ENCODE data around the gene GEMIN7. TPM values are rescaled to one million over a fixed set of nuclear protein-coding genes. Genes with fewer than 3 reads are reported as not detected.

Gene GEMIN7
- total RNA-seq, 2 donors from 2014 or later = 22.4 to 37.5 TPM

DNA sequence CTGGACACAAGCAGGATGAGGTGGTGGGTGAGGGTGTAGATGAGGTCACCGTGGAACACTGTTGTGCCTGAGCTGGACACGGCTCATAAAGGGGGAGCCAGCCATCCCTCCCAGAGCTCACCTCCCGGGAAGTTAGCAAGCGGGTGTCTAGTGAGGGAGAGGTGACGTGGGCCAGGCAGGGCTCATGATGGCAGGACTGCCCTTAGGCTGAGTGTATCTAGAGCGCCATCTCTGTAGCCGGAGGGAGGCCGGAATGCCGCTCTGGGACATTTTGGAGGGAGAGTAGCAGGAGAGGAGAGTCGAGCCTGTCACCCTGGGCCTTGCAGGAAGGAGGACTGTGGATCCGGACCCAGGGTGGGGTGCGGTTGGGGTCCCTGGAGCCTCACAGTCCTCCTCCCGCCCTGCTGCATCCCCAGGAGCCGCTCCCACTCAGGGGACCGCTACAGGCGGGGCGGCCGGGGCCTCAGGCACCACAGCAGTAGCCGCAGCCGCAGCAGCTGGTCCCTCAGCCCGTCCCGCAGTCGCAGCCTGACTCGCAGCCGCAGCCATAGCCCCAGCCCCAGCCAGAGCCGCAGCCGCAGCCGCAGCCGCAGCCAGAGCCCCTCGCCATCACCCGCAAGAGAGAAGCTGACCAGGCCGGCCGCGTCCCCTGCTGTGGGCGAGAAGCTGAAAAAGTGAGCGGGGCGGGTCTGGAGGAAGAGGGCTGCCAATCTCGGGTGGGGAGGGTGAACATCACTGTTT, 12.0 kb upstream of the GEMIN7 start:
- no peaks in the 10 kb centered on the region for H3K27me3 ChIP-seq
- intact Hi-C loops (cut with DNase I) = no loop called here
- H3K9me3 ChIP-seq = no peaks in the 10 kb centered on the region
- H3K4me3 ChIP-seq = no peak overlapping the region
- peaks cover 8% of the 10 kb centered on the region for H3K36me3 ChIP-seq
- no peak overlapping the region for H3K9ac ChIP-seq (ENCODE audit: low read depth in 2 of 2, low read length in 2 of 2)
- no peak for TF ChIP-seq CTCF (IDR thresholded peaks at IDR 0.05)
- DNase-seq = no peak
- H3K4me1 ChIP-seq = no peaks in the 10 kb centered on the region
- no peak overlapping the region for H3K27ac ChIP-seq

GRCh38 chr19:45068041-45068440, 11.0 kb upstream of the GEMIN7 start:
- Histone ChIP-seq H3K4me3 (no peak overlapping the region), H3K4me1 (no peaks in the 10 kb centered on the region), H3K9ac (ENCODE audit: low read depth in 2 of 2, low read length in 2 of 2) (no peak overlapping the region), H3K36me3 (peaks cover 8% of the 10 kb centered on the region), H3K27me3 (no peaks in the 10 kb centered on the region), H3K27ac (no peak overlapping the region), H3K9me3 (no peaks in the 10 kb centered on the region)
- intact Hi-C loops (cut with DNase I) = no loop called here
- no peak for DNase-seq
- no peak for TF ChIP-seq CTCF (IDR thresholded peaks at IDR 0.05)

DNA sequence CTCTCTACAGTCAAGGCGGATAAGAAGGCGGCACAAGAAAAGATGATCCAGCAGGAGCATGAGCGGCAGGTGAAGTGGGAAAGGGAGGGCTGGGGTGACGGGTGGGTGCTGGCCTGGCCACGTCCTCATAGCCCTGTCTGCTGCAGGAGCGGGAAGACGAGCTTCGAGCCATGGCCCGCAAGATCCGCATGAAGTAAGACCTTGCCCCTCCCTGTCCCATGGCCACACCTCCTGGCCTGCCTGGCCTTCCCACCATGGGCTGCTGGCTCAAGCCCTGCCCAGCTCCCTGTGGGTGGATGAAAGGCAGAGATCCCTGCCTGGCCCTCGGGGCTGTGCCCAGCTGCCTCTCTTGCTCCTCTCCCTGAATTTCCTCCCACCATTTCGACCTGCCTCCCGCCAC, 10.0 kb upstream of the GEMIN7 start:
- Histone ChIP-seq H3K27me3 (no peaks in the 10 kb centered on the region), H3K27ac (no peak overlapping the region), H3K9me3 (no peaks in the 10 kb centered on the region), H3K4me3 (no peak overlapping the region), H3K9ac (ENCODE audit: low read depth in 2 of 2, low read length in 2 of 2) (no peak overlapping the region), H3K36me3 (peaks cover 8% of the 10 kb centered on the region), H3K4me1 (no peaks in the 10 kb centered on the region)
- peak; percentile 66 for DNase-seq
- no peak for TF ChIP-seq CTCF (IDR thresholded peaks at IDR 0.05)
- intact Hi-C loops (cut with DNase I) = no loop called here

GRCh38 chr19:45070214-45070613, 8.8 kb upstream of the GEMIN7 start:
- no peak for DNase-seq

DNA sequence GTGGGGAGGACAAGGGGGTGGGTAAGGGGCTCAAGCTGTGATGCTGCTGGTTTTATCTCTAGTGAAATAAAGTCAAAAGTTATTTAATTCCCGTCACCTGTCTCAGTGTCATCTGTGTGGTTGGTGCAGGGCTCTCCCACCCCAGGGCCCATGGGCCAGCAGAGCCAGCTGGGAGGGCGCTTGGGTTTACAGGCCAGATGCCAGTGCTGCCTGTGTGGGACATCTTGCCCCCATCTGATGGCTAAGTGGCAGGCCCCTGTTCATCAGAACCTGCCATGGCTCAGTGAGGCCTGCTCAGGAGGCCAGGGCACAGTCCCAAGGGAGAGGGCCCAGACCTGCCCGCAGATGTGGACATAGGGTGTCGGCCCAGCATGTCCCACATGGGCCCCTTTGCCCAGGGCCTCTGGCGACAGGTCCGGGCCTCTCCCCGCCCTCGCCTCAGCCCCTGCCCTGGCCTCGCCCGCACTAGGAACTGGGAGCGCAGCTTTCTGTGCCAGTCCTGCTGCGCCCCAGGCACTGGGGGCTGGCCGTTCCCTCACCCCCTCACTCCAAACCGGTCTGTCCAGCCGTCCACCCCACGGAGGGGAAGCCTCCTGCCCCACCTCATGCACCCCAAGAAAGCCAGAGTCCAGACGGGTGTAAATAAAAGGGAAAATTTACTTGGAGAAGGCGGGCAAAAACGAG, 8.1 kb upstream of the GEMIN7 start:
- Histone ChIP-seq H3K4me3 (no peak overlapping the region), H3K4me1 (no peaks in the 10 kb centered on the region), H3K36me3 (peaks cover 8% of the 10 kb centered on the region), H3K27me3 (no peaks in the 10 kb centered on the region), H3K9ac (ENCODE audit: low read depth in 2 of 2, low read length in 2 of 2) (no peak overlapping the region), H3K9me3 (no peaks in the 10 kb centered on the region), H3K27ac (no peak overlapping the region)
- no peak for TF ChIP-seq CTCF (IDR thresholded peaks at IDR 0.05)
- intact Hi-C loops (cut with DNase I) = no loop called here
- no peak for DNase-seq

More at GRCh38 chr19:45070214-45070613, 8.8 kb upstream of the GEMIN7 start:
- peaks cover 8% of the 10 kb centered on the region for H3K36me3 ChIP-seq
- no peaks in the 10 kb centered on the region for H3K27me3 ChIP-seq
- intact Hi-C loops (cut with DNase I) = no loop called here
- no peak overlapping the region for H3K9ac ChIP-seq (ENCODE audit: low read depth in 2 of 2, low read length in 2 of 2)
- H3K9me3 ChIP-seq = no peaks in the 10 kb centered on the region
- no peak overlapping the region for H3K4me3 ChIP-seq
- TF ChIP-seq CTCF (IDR thresholded peaks at IDR 0.05) = no peak
- H3K4me1 ChIP-seq = no peaks in the 10 kb centered on the region
- H3K27ac ChIP-seq = no peak overlapping the region

All from colonic mucosa (tissue), 4 donors.